AG04449 (cell line): ENCODE measurements around the gene GATA3.

Experiments used
- CTCF ChIA-PET: fragments of 350-600 bp; formaldehyde crosslinking; extraction: SDS; loops from one replicate; lab custom pipeline; 2021; ENCODE audit warnings: antibody characterized with exemption; lab: Yijun Ruan, JAX
- POLR2A ChIA-PET: fragments of 400-600, 350-600 bp; formaldehyde crosslinking; extraction: SDS; loops from one replicate; lab custom pipeline; 2020; ENCODE audit warnings: antibody characterized with exemption, inconsistent platforms; lab: Yijun Ruan, JAX
- DNase-seq: peaks from one replicate; pipeline ENCODE4 v3.0.0-alpha.2; 2010; ENCODE audit warnings: low read depth, low spot score
- H3K4me3 ChIP-seq: 2 replicates; pipeline ENCODE4 v1.5.1; 2011; ENCODE audit warnings: low read depth, mild to moderate bottlenecking, control low read depth, low read length
- TF ChIP-seq, protein P1 (sequence below): IDR thresholded peaks from one replicate; pipeline ENCODE4 v1.5.1; 2011; ENCODE audit warnings: mild to moderate bottlenecking, moderate library complexity, low read length, control low read depth, inconsistent platforms; ENCODE audit not compliant: insufficient read depth; ENCODE audit errors: missing control alignments

Gene GATA3

GRCh38 chr10:8054494-8055407 is at the start of gene GATA3:
Gene GATA3, plus strand, starts transcription at chr10:8054688. Its CDS starts 968 bp downstream, at chr10:8055656.
- peak within 1 kb of the TSS; percentile 57 for H3K4me3 ChIP-seq
- ChIA-PET CTCF (no interaction called here), POLR2A (no interaction called here)
- DNase-seq = no peak
- TF ChIP-seq, protein P1, sequence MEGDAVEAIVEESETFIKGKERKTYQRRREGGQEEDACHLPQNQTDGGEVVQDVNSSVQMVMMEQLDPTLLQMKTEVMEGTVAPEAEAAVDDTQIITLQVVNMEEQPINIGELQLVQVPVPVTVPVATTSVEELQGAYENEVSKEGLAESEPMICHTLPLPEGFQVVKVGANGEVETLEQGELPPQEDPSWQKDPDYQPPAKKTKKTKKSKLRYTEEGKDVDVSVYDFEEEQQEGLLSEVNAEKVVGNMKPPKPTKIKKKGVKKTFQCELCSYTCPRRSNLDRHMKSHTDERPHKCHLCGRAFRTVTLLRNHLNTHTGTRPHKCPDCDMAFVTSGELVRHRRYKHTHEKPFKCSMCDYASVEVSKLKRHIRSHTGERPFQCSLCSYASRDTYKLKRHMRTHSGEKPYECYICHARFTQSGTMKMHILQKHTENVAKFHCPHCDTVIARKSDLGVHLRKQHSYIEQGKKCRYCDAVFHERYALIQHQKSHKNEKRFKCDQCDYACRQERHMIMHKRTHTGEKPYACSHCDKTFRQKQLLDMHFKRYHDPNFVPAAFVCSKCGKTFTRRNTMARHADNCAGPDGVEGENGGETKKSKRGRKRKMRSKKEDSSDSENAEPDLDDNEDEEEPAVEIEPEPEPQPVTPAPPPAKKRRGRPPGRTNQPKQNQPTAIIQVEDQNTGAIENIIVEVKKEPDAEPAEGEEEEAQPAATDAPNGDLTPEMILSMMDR = no peak

- DNase-seq = no peak
- ChIA-PET CTCF (no interaction called here), POLR2A (no interaction called here)
These were observed 48.1 kb upstream of the GATA3 start for GRCh38 chr10:8006274-8006999.

GRCh38 chr10:8009031-8009430 is 45.5 kb upstream of the GATA3 start:
- ChIA-PET CTCF (no interaction called here), POLR2A (no interaction called here)
- no peak overlapping the region for H3K4me3 ChIP-seq
- no peak for DNase-seq
- TF ChIP-seq, protein P1 = no peak

More at GRCh38 chr10:8006274-8006999, 48.1 kb upstream of the GATA3 start:
- H3K4me3 ChIP-seq = no peak overlapping the region
- TF ChIP-seq, protein P1 = no peak

DNA sequence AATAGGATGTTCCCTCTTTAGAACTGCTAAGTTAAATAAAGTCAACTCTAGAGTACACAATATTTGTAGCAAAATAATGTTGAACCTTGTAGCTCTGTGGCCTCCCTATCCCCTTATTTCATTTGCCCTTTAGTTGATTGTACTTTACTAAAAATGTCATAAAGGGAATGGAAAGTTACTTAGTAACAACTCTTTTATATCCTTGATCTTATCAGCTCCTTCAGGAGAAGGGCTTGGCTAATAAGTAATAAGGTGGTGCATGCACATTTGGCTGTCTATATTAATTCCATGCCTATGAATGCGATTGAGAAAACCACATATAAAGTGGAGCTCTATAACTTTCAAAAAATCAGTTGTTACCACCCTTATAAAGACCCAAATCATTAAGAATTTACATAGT is 41.5 kb upstream of the GATA3 start:
- CTCF ChIA-PET = no interaction called here
- DNase-seq = no peak
- TF ChIP-seq, protein P1 = no peak
- no peak overlapping the region for H3K4me3 ChIP-seq
- POLR2A ChIA-PET = no interaction called here

GRCh38 chr10:8013619-8014018 is 40.9 kb upstream of the GATA3 start:
- ChIA-PET POLR2A (no interaction called here), CTCF (no interaction called here)
- no peak overlapping the region for H3K4me3 ChIP-seq
- TF ChIP-seq, protein P1 = no peak
- no peak for DNase-seq

GRCh38 chr10:8014649-8015048 is 39.8 kb upstream of the GATA3 start:
- ChIA-PET CTCF (no interaction called here), POLR2A (no interaction called here)
- H3K4me3 ChIP-seq = no peak overlapping the region
- TF ChIP-seq, protein P1 = no peak
- no peak for DNase-seq
